GM19328 (cell line): ENCODE data around the gene CST9.
"Not testable (repeated sequence)": the region's sequence is repeated elsewhere in the genome, so short reads cannot be mapped to it uniquely, and the experiment has no call there.

Experiments used
- ATAC-seq: cut with Tn5 transposase; IDR thresholded peaks from one replicate; pipeline ENCODE4 v1.9.1; 2021; ENCODE audit warnings: mild to moderate bottlenecking, moderate library complexity; ENCODE audit not compliant: unreplicated experiment

The CST9 gene

DNA sequence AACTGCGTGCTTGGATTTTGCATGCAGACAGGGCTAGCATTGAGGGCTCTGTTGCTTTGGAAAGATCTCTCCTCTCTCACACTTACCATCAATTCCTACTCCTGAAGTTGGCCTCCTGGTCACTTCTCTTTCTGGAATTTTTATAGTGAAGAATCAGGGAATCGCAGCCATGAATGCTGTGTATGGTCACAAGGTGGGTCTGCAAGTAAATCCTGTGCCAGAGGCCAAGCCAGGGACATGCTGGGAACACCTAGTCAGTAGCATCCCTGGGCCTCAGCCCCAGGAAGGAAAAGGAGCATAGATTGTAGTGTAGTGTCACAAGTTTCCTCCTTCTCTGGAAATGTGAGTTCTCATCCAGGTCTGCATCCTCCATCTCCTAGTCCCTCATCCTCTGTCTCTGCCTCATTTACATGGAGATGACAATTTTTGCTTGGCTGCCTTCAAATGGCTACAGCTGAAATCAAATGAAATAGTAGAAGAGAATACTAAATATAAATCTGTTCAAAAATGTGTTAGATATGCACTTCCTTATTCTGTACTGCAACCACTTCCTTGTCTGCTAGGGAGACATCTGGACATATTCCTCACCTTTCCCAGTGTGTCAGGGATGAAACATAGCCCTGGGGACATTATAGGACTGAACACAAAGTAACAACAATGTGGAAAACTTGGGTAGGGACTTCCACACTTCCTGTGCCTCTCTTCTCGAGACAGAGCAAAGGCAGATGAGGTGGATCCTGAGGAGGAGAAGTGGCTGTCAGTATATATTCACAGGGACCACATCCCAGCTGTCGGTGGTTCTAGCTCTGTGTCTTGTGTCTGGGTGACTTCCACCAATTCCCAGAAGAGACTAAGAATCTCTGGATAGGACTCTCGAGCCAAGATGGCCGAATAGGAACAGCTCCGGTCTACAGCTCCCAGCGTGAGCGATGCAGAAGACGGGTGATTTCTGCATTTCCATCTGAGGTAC lies 17.0 kb downstream of the CST9 start:
- no peak for ATAC-seq

DNA sequence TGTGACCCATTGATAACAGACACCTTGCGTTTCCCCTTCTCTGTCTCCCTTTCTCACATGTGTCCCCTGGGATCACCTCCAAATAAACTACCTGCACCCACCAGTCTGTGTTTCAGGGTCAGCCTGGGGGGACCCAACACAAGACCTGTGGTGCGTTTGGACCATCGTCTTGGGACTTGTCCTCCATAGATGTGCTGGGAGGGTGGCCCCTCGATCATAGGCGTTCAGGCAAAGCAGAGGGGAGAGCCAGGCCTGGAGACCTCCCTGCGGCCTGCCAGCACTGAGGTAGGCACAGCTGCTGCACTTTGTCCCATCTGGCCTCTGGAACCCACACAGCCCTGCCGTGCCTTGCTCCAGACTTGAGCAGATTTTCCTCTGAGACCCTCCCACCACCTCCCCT lies 18.1 kb downstream of the CST9 start:
- no peak for ATAC-seq

DNA sequence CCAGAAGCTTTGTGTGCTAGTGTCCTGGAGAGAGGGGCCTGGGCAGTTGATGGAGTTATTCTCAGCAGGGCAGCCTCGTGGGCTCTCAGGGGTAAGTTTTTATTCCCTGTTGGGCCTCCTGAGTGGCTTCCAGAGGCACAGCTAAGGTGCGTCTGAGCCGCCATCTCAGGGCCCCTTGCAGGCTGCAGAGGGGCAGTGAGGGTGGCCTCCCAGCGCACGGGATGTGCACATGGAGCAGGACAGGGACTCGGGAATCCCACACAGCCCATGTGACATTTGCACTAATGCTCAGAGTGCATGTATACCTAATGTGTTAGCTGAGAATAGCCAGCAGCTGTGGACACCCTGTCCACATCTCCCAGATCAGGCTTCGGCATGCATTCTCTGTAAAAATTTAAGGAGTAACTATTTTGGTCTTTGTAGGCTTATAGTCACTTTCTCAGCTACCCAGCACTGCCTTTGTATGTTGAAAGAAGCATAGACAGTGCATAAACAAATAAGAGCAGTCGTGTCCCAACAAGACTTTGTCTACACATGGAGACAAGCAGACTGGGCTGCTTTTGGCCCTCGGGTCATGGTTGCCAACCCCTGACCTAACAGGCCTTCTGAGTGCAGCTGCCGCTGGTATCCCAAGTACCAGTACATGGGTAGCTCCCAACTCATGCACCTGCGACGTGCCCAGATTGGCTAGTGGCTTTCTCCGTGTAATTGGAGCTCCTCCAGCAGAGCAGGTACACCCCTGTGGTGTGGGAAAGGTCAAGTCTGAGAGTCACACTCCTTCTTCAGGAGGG lies 18.8 kb downstream of the CST9 start:
- no peak for ATAC-seq

DNA sequence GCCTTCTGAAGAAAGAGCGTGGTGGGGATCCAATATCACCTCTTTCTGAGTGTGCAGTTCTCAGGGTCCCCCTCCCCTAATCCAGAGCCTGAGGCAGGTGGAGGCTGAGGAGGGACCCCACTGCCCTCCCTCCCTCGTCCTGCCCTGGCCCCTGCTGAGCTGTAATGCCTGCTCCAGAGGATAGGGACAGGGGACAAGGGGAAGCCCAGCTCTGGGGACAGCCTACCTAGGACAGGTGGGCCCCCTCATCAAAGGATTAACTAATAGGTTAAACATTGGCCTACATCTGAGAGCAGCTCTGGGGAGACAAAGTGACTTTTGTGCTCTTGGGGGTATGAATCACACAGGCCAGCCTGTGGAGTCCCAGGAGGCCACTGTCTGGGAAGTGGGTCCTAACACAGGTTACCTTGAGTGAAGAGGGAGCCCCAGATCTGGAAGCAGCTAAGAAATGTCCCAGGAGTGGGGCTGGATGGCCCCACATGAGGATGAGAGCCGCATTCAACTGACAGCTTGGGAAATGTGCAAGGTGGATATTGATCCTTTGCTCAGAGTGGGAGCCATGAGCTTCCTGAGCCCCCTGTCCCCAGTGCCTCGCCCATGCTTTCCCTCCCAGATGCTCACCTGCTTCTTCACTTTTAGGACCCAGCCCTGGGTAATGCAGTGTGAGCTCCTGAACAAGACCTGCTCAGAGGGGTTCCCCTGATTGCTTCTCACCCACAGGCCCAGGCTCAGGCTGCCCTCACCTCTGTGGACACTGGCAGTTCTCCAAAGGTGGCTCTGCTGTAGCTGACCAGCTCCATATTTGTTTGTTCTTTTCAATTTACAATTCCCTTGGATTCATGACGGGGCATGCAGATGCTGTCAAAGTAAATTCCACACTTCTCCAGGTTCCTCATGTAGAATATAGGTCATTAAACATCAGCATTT lies 19.6 kb downstream of the CST9 start:
- ATAC-seq = no peak

DNA sequence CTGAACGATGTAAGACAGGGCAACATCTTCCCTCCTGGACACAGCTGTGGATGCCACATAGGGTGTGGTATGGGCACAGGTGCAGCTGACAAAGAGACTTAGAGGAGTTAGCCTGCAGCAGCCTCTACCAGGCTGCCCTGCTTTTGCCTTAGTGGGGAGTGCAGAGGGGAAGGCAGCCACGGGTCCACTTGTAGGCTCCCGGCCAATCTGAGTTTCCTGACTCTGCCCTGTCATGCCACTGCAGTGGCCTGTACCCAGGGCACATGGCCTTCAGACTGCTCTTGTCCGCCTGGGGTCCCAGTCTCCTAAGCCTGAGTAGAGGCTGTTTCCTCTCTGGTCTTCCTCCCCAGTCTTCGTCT lies 20.3 kb downstream of the CST9 start:
- no peak for ATAC-seq

DNA sequence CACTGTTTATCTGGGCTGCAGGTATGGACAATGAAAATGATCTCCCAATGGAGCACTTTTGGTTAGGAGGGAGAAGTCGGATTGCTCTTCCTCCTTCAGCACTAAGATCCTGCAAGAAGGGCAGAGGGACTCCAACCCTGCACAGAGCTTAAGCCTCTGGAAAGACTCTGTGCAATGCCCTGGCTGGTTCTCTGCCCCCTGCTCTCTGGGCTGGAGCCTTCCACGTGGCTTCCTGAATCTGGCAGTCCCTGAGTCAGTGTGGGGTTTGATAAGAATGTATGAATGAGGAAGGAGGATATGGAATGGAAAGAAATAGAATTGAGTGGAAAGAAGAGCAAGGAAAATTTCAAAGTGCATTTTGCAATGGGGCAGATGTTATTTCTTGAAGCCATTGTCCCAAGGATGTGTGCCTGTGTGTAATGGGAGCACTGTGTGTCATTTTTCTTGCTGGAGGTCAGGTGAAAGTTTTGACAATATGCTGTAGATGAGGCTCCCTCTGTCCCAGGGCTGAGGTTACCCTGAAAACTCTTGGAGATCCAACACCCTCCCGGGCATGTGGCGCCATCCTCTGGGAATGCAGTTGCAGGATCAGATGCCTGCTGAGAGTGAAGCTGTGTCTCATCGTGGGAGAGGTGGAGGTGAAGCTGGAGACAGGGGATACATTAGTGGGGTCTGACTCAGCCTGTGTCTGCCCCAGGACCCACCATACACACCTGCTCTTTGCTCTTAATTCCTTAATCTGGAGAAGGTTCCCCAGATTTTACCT lies 21.1 kb downstream of the CST9 start:
- no peak for ATAC-seq

DNA sequence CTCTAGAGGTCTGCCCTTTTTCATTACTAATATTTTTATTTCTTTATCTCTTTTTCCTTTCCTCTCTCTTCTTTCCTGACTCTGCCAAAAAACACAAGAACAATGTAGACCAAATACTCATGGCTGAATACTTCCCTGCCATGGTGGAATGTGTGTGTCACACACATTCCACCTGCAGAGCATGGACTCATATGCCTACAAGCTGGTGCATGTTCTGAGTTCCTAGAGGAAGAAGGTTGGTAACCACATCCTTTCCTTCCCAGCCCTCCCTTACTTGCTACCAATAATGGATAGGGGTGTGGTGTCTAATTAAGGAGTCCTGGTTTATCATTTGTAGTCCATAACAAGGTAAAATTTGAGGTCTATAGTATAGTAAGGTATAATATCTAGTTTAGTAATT lies 22.2 kb downstream of the CST9 start:
- no peak for ATAC-seq

DNA sequence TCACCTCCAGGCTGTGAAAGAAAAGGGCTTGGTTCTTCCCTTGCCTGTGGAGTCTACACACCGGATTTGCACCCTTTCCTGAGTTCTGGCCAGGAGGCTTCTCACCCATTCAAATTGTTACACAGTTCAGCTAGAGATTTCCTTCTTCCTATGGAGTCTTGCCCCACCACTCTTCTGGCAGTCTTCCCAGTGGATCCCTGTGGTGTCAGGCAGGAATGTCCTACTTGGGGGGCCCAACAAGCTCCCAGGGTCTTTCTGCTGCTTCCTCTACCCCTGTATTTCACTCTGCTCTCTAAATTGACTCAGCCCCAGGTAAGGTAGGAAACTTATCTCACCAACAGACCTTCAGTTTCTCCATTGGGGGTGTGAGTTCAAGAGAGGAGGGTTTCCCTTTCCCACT lies 23.4 kb downstream of the CST9 start:
- no peak for ATAC-seq

DNA sequence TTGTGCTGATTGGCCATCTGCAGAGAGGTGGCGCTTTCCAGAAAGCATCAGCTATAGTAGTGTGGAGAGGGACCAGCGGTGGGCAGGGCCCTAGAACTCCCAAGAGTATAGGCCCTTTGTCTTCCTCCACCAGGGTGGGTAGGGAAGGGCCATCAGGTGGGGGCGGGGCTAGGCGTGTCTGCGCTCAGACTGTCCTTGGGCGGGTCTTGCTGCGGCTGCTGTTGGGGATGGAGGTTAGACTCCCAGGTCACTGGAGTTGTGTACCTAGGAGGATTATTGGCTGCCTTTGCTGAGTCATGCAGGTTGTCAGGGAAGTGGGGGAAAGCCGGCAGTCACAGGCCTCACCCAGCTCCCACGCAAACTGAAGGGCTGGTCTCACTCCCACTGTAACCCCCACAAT lies 23.9 kb downstream of the CST9 start:
- not testable (repeated sequence) for ATAC-seq

DNA sequence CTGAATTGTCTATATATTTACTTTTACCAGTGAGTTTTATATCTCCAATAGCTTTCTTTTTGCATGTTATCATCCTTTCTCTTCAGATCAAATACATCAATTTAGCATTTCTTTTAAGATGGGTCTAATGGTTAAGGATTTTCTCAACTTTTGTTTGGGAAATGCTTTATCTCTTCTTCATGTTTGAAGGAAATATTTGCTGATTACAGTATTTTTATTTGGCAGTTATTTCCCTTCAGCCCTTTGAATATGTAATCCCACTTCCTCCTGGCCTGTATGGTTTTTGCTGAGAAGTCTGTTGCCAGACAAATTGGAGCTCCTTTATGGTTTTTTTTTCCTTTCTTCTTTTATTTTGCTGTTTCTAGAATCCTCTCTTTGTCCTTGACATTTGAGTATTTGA lies 30.7 kb downstream of the CST9 start:
- ATAC-seq = no peak

DNA sequence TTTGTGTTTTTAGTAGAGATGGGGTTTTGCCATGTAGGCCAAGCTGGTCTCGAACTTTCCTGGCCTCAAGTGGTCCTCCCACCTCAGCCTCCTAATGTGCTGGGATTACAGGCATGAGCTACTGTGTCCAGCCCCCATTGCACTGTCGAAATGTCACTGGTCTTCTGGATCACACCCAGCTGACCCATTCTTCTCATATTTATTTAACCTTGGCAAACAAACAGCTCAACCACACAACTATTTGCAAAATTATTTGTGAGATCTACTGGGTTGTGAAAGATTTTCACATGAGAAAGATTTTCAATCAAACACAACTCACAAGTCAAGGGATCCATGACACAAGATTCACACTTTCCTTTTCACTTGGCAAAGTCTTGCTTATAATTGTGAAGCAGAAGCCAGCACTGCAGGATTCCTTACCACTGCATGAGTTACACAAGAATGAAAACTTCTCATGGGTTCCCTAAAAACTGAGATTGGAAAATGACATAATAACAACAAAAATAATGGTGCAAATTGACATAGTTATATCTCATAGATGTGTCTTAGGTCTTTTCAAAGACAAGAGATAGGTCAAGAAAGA lies 35.4 kb downstream of the CST9 start:
- no peak for ATAC-seq

DNA sequence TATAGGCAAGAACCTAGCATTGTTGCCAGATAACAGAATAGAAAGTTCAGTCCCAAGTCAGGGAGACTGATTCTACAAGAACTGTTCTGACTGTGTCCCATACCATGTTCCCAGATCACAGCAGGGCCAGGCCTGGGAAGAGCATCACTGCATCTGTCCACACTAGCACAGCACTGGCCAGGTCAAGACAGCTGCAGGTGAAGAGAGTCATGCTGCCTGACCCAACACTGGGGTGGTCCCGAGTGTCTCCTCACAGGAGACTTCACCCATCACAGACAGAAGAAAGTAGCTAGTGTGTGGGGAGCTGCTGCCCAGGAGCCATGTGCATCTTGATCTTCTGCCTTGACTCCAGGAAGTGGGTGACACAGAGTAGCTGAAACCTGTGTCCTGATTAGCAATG lies 36.1 kb downstream of the CST9 start:
- ATAC-seq = no peak

DNA sequence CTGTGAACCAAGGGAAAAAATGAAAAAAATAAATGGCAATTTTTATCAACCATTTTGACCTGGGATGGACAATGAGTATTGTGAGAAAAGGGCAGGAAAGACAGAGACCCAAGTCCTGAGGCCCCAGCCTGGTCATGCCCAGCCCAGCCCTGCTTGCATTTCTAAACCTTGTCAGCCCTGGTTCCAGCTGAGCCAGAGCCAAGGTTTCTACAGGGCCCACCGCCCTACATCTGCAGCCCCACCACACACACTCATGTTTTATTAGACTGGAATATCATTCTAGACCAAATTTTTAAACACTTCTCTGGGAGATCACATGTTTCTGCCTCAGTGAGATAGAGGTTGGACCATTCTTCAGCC lies 36.8 kb downstream of the CST9 start:
- ATAC-seq = no peak

DNA sequence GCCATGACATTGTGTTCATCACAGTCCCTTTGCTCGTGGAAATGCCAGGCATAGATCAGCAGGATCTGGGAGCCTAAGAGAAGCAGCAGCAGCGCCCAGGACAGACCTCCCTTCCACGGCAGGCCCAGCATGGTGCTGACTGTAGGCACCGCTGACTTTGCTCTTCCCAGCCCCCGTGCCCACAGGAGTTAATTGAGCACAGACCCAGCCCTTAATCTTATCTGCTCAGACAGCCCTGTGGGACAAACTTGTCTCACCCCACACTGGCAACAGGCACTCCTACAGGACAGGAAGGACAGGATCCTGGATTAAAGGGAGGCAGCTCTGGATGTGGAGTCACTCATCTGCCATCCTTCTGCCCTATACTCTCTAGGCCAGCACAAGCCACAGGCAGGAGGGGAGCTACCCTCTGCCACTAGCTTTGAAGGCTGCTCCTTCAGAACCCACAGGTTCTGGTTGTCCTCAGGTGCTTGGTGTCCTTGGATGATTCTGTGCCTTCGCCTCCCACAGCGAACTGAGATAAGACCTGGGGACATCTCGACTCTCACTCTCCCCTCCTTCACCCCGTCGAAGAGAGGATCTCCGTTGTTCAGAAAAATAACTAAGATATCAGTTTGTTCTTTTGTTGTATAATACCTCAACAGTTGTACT lies 37.3 kb downstream of the CST9 start, which contains the start of gene CST9L:
CST9L (minus strand) TSS at position 165 of the 651 bp plus-strand sequence; CDS start at position 131, 34 bp downstream.
- ATAC-seq = no peak

DNA sequence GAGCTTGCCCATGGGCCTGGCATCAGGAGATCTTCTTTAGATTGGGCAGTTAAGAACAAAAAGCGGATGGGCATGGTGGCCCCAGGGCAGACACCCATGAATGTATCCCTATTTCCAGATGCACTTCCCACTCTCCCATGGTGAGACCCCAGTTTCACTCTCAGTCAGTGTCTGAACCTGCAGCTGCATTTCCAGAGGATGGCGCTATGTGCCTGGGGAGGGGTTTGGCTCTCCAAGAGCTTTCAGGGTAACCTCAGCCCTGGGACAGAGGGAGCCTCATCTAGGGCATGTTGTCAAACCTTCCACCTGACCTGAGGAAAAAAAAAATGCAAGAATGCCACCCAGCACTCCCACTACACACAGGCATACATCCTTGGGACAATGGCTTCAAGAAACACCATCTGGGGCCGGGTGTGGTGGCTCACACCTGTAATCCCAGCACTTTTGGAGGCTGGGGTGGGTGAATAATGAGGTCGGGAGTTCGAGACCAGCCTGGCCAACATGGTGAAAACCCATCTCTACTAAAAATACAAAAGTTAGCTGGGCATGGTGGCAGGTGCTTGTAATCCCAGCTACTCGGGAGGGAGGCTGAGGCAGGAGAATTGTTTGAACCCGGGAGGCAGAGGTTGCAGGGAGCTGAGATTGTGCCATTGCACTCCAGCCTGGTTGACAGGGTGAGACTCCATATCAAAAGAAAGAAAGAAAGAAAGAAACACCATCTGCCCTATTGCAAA lies 39.4 kb downstream of the CST9 start:
- ATAC-seq = no peak

DNA sequence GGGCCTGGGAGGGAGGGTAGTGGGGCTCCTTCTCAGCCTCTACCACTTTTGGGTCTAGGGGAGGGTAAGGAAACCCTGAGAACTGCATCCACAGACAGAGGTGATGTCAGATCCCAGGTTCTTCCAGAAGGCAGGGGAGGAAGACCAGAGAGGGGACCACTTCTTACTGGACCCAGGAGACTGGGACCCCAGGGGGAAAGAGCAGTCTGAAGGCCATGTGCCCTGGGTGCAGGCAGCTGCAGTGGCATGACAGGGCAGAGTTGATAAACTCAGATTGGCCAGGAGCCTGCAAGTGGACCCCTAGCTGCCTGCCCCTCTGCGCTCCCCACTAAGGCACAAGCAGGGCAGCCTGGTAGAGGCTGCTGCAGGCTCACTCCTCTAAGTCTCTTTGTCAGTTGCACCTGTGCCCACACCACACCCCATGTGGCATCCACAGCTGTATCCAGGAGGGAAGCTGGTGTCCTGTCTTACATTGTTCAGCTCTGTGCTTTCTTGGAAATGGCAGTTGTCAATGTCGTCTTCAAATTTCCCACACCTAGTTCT lies 40.1 kb downstream of the CST9 start:
- no peak for ATAC-seq

DNA sequence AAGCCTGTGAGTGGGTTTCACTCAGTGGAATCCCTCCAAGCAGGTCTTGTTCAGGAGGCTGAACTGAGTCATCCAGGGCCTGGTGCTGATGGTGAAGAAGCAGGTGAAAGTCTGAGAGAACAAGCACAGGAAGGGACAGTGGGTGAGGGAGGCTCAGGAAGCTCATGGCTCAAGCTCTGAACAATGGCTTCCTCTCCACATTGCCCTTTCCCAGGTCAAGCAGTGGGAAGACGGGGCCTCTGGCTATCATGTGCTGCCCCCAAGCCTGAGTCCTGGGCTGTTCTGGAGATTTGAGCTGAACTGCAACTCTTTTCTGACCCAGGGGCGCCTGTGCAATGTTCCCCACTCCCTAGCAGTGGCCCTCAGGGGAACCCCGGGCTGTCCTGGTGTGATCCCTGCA lies 40.8 kb downstream of the CST9 start:
- ATAC-seq = no peak

DNA sequence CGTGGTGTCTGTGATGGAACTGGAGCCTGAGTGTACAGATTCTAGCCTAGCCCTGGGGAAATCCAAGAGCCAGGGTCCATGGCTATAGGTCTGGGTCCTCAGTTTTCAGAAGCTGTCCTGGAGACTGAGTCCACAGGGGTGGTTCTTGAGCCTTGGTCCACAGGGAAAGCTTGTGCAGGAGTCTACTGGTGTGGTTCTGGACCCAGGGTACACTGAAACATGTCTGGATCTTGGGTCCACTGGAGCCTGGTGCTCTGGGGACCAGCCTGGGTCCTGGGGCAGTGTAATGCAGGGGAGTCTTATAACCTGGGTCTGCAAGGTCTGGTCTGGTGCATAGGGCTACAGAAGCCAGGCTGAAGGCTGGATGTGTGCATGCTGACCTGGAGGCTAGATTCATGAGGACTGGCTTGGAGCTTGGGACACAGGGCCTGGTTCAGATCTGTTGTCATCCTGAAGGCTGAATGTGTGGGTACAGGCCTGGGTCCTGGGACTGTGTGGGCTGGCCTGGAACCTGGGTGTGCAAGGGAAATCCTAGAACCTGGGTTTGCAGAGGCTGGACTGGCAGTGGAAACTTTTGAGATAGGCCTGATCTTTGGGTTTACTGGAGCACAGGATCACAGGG lies 42.9 kb downstream of the CST9 start:
- no peak for ATAC-seq
